Gastrocnemius medialis (tissue), 4 donors: Measurements from ENCODE around the gene ZNF423. TPM values are rescaled to one million over a fixed set of nuclear protein-coding genes. Genes with fewer than 3 reads are reported as not detected.

Experiments used
- ATAC-seq, 2 donors: fragments of 150-250 bp; one replicate each; pipeline ENCODE4 v1.9.1; 2016
- DNase-seq, 2 donors: peaks; one replicate each; pipeline ENCODE4 v3.0.0-alpha.2; 2019
- H3K27ac ChIP-seq, 4 donors: fragments of 200-600 bp; sonication (generic); 1 replicate in 1 of 4; 2 replicates in 3 of 4; pipeline ENCODE4 v1.5.1; 2016 to 2018; ENCODE audit warnings: mild to moderate bottlenecking in 2 of 4, moderate library complexity in 1 of 4
- H3K27me3 ChIP-seq, 3 donors: fragments of 200-600 bp; sonication (generic) in 2 of 3; 1 replicate in 1 of 3; 2 replicates in 2 of 3; pipeline versions ENCODE4 v1.5.1 to v1.6.0; 2016 to 2019; ENCODE audit warnings: mild to moderate bottlenecking in 1 of 3, moderate library complexity in 1 of 3
- H3K36me3 ChIP-seq, 2 donors: fragments of 200-600 bp; sonication (generic) in 1 of 2; one replicate each; pipeline ENCODE4 v1.5.1; 2017 to 2018
- H3K4me1 ChIP-seq, 2 donors: fragments of 200-600 bp; sonication (generic) in 1 of 2; one replicate each; pipeline ENCODE4 v1.5.1; 2016 to 2017; ENCODE audit warnings: mild to moderate bottlenecking in 2 of 2
- H3K4me3 ChIP-seq, 4 donors: fragments of 200-600 bp; sonication (generic) in 3 of 4; 1 replicate in 1 of 4; 2 replicates in 3 of 4; pipeline ENCODE4 v1.5.1; 2016 to 2019; ENCODE audit warnings: mild to moderate bottlenecking in 2 of 4
- H3K9me3 ChIP-seq, 3 donors: fragments of 200-600 bp; sonication (generic) in 2 of 3; 1 replicate in 1 of 3; 2 replicates in 2 of 3; pipeline ENCODE4 v1.5.1; 2016 to 2019
- CTCF ChIP-seq, 5 experiments: fragments of 450-650 bp in 3 of 5; fragments of 200-600 bp in 2 of 5; sonication (generic) in 2 of 5; IDR thresholded peaks in 4 of 5; conservative IDR thresholded peaks in 1 of 5; 1 replicate in 4 of 5; 2 replicates in 1 of 5; pipeline ENCODE4 v1.5.1; 2016 to 2019; ENCODE audit warnings: antibody characterized with exemption in 5 of 5, mild to moderate bottlenecking in 3 of 5, moderate library complexity in 3 of 5
- POLR2A ChIP-seq, 2 donors: fragments of 450-650 bp; IDR thresholded peaks; one replicate each; pipeline ENCODE4 v1.6.1; 2017; ENCODE audit warnings: antibody characterized with exemption in 2 of 2, mild to moderate bottlenecking in 2 of 2, moderate library complexity in 2 of 2
- in situ Hi-C, 4 donors: fragments of 200-750 bp; cut with MboI; loops; one replicate each; pipeline versions ENCODE4 v1.15.0 to v1.8.0; 2017; ENCODE audit warnings: low sequenced_read_pairs in 4 of 4
- intact Hi-C: fragments of 100-400 bp; cut with DNase I; formaldehyde crosslinking; loops from one replicate; pipeline ENCODE4 v1.15.1; 2023; ENCODE audit warnings: low total_unique reads
- total RNA-seq, 4 donors: library from RNA; depleted of rRNA; stranded (reverse); fragments of >200 nt; gene quantifications; one replicate each; pipeline versions ENCODE4 v1.1.0 to v1.2.3, GENCODE V29; 2016

Gene ZNF423
- total RNA-seq, 4 donors from 2014 or later: 8.4 to 15.8 (median 12.5) TPM

DNA sequence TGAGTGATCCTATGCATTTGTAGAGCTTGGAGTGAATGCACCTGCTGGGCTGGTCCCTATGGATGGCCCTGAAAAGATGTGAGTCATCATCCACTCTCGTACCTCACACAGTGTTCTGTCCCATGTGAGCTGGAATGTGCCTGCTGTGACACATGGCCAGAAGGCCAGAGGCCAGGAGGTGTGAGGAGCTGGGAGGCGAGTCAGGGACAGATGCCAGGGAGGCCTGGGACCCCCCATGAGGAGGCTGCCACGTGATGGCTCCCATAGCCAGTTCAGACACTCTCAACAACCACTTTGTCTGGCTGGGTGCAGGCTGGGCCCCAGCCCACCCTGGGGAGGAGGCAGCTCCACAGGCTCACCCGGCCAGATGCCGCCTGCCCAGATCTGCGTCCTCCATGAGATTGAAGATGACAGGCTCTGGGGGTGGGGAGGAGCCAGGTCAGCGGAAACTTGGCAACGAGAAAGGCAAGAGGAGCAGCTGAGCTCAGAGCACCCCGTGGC lies 313.5 kb downstream of the ZNF423 start:
- H3K36me3 ChIP-seq: no peaks in the 10 kb centered on the region
- TF ChIP-seq POLR2A (IDR thresholded peaks at IDR 0.05): no peak
- no peak for TF ChIP-seq CTCF (IDR thresholded peaks at IDR 0.05 in 4 of 5, conservative IDR thresholded peaks at IDR 0.05 in 1 of 5)
- DNase-seq (peak; percentile 79 to 83), ATAC-seq (peak; percentile 90 to 91)
- intact Hi-C loops (loop anchor here (2.0 to 5.0 kb wide), 2 partner anchors 58 to 275 kb away; no protein-coding TSS in a partner anchor), in situ Hi-C loops (no loop called here)
- H3K4me1 ChIP-seq: peaks cover 55 to 62% of the 10 kb centered on the region in 2 donors
- H3K4me3 ChIP-seq: peak overlapping the region; percentile 12 to 42 (median 34)
- H3K27me3 ChIP-seq: no peaks in the 10 kb centered on the region
- no peaks in the 10 kb centered on the region for H3K9me3 ChIP-seq
- H3K27ac ChIP-seq: peak overlapping the region; percentile 83 to 86 (median 84)

DNA sequence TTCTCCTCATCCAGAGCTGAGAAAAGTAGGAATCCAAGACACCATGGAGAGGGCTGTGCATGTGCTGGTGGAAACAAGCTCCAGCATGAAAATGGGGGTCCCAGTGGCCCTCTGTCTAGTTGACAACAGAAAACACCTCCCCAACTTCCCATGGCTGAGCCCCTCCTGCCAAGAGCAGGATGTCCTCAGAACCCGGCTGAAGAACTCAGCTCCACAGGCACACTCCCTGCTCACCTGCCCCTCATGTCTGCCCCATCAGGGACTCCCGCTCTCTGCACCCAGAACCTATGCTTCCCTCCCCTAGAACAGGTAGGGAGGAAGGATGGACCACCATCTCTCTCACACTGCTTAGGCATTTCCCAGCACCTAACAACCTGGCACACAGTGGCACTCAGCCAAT lies 315.1 kb downstream of the ZNF423 start:
- intact Hi-C loops (loop anchor here (5.0 kb wide), 1 partner anchor 276 kb away; no protein-coding TSS in a partner anchor), in situ Hi-C loops (no loop called here)
- Histone ChIP-seq H3K9me3 (no peaks in the 10 kb centered on the region), H3K27ac (peak overlapping the region; percentile 83 to 86 (median 84)), H3K36me3 (no peaks in the 10 kb centered on the region), H3K4me1 (peaks cover 58 to 62% of the 10 kb centered on the region in 2 donors), H3K4me3 (no peak overlapping the region), H3K27me3 (no peaks in the 10 kb centered on the region)
- DNase-seq (no peak), ATAC-seq (no peak)
- TF ChIP-seq CTCF (IDR thresholded peaks at IDR 0.05 in 4 of 5, conservative IDR thresholded peaks at IDR 0.05 in 1 of 5): no peak
- no peak for TF ChIP-seq POLR2A (IDR thresholded peaks at IDR 0.05)

- H3K36me3 ChIP-seq: no peaks in the 10 kb centered on the region
- in situ Hi-C loops (no loop called here), intact Hi-C loops (loop anchor here (5.0 kb wide), 1 partner anchor 278 kb away; no protein-coding TSS in a partner anchor)
- DNase-seq (no peak), ATAC-seq (no peak)
- peaks cover 54% of the 10 kb centered on the region in 2 donors for H3K4me1 ChIP-seq
- H3K27me3 ChIP-seq: no peaks in the 10 kb centered on the region
- peak overlapping the region in 1 of 4 donors; percentile 20 for H3K27ac ChIP-seq
- no peaks in the 10 kb centered on the region for H3K9me3 ChIP-seq
- TF ChIP-seq CTCF (IDR thresholded peaks at IDR 0.05 in 4 of 5, conservative IDR thresholded peaks at IDR 0.05 in 1 of 5) (no peak), POLR2A (IDR thresholded peaks at IDR 0.05) (no peak)
- no peak overlapping the region for H3K4me3 ChIP-seq
Observed at GRCh38 chr16:49539758-49540157, 316.2 kb downstream of the ZNF423 start.

DNA sequence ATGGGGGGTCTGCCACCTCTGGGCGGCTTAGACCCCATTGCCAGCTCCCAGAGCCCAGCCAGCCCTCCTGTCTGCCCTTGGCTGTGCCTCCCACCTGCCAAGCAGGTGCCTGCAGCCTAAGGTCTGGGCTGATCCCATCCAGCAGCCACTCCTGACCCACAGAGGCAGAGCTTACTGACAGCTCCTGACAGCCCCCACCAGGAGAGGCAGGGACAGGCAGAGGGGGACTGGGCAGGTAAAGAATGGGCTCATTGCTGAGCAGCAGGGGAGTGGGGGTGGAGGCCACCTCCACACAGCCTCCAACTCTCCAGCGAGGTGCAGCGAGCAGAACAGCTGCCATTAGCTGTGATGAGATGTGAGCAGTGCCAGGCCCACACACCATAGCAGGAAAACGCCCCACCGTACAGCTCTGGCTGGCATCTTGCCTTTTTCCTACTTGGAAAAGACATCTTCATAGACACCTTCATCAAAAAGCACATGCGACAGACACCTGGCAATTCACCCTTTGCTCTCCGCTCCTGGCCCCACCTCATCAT lies 317.9 kb downstream of the ZNF423 start:
- intact Hi-C loops (no loop called here), in situ Hi-C loops (no loop called here)
- TF ChIP-seq POLR2A (IDR thresholded peaks at IDR 0.05): no peak
- TF ChIP-seq CTCF (IDR thresholded peaks at IDR 0.05 in 4 of 5, conservative IDR thresholded peaks at IDR 0.05 in 1 of 5): no peak
- H3K9me3 ChIP-seq: no peaks in the 10 kb centered on the region
- no peaks in the 10 kb centered on the region for H3K27me3 ChIP-seq
- no peak overlapping the region for H3K27ac ChIP-seq
- DNase-seq (no peak), ATAC-seq (no peak)
- H3K4me3 ChIP-seq: no peak overlapping the region
- peaks cover 38 to 39% of the 10 kb centered on the region in 2 donors for H3K4me1 ChIP-seq
- H3K36me3 ChIP-seq: no peaks in the 10 kb centered on the region
